ENCODE measurements around the gene FARS2. TPM values are rescaled to one million over a fixed set of nuclear protein-coding genes. Genes with fewer than 3 reads are reported as not detected.

Gene FARS2
- total and polyA plus RNA-seq, 2 of the 13 experiments (the other 11 are each of a cell fraction or from before 2014, with no cell fraction given), result 15.4 to 26.0 TPM

DNA sequence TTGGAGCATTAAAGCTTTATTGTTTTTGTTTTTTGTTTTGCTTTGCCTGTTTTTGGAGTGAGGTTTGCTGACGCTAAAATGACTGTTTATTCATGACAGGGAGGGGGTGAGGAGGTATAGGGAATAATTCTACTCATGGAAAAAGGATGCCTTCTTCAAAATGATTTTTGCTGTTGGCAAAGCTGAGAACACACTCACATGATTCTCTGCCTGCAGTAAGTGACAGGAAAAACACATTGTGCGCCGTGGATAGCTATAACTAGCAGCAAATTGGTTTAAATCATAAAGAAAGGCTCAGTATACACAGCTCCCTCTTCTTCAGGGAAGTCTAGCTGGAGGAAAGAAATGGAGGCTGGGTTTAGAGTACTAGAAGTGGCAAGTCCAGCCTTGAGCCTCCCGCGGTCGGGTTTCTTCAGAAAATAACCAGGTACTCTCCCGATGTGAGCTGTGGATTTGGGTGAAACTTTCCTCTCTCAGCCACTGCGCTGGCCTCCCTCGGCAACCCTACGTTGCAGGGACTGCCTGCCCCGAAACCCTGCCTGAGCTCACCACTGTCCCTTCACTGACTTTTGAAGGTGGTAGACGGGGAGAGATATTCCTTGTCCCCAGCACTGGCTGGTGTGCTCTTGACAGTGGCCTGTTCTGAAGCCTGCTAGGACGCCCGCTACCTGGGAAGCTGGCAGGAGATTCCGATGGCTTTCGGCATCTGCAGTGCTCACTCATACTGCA lies 467.2 kb downstream of the FARS2 start:
- Histone ChIP-seq H3K27me3 (ENCODE audit: control insufficient read depth in 1 of 2, insufficient read depth in 2 of 2, low read length in 2 of 2) (no peaks in the 10 kb centered on the region), H4K20me1 (ENCODE audit: insufficient read depth, low read length) (no peaks in the 10 kb centered on the region), H2AFZ (ENCODE audit: low read length) (no peak overlapping the region), H3K27ac (ENCODE audit: extremely low read length, insufficient read depth, low read length) (no peak overlapping the region), H3K9me3 (ENCODE audit: low read length) (no peaks in the 10 kb centered on the region), H3K4me3 (replicated peaks in 1 of 3; ENCODE audit: insufficient read depth in 1 of 3, low read depth in 2 of 3, low read length in 3 of 3) (no peak overlapping the region), H3K79me2 (ENCODE audit: insufficient read depth, low read length) (no peaks in the 10 kb centered on the region), H3K9ac (ENCODE audit: insufficient read depth, low read depth, low read length) (no peak overlapping the region), H3K4me2 (ENCODE audit: low read depth, low read length) (no peak overlapping the region), H3K4me1 (ENCODE audit: insufficient read depth, low read length) (peaks cover 20% of the 10 kb centered on the region), H3K36me3 (replicated peaks in 1 of 2; ENCODE audit: control insufficient read depth in 1 of 2, insufficient read depth in 2 of 2, low read length in 2 of 2) (no peaks in the 10 kb centered on the region)
- ChIA-PET CTCF (ENCODE audit: low intra/inter-chr PET ratio, low total read pairs) (no interaction called here), POLR2A (no interaction called here)
- ATAC-seq (no peak), DNase-seq (ENCODE audit: low spot score) (no peak), FAIRE-seq (no peak)
- BruUV-seq (replicated peaks), result no TSS peak
- intact Hi-C loops (cut with micrococcal nuclease; ENCODE audit: unreplicated experiment) (no loop called here), in situ Hi-C loops (cut with HindIII; ENCODE audit: extremely low pct_ligation_motif_present, low pct_unique_long_range_greater_than_20kb) (no loop called here)
- 91% methylated on average over 16 of the region's 16 CpGs for whole genome bisulfite sequencing (ENCODE audit: low lambda C conversion rate)
- TF ChIP-seq ZNF879 (CRISPR knock-in tag; IDR thresholded peaks at IDR 0.05) (no peak), ZFP62 (CRISPR knock-in tag; IDR thresholded peaks at IDR 0.05) (no peak), ATRX (CRISPR knock-in tag; IDR thresholded peaks at IDR 0.05; ENCODE audit: borderline replicate concordance) (no peak), HDAC1 (CRISPR knock-in tag; IDR thresholded peaks at IDR 0.05) (no peak), ZNF101 (CRISPR knock-in tag; IDR thresholded peaks at IDR 0.05; ENCODE audit: borderline replicate concordance, low read depth) (no peak), ADNP (CRISPR knock-in tag; IDR thresholded peaks at IDR 0.05) (no peak), ZKSCAN1 (IDR thresholded peaks at IDR 0.05; ENCODE audit: low read length) (no peak), ATF7 (IDR thresholded peaks at IDR 0.05) (no peak), ATF7 (CRISPR knock-in tag; IDR thresholded peaks at IDR 0.05) (no peak), TGIF2 (CRISPR knock-in tag; IDR thresholded peaks at IDR 0.05) (no peak), REPIN1 (CRISPR knock-in tag; IDR thresholded peaks at IDR 0.05; ENCODE audit: borderline replicate concordance, low read depth) (no peak)
- TF ChIP-seq, protein P1, sequence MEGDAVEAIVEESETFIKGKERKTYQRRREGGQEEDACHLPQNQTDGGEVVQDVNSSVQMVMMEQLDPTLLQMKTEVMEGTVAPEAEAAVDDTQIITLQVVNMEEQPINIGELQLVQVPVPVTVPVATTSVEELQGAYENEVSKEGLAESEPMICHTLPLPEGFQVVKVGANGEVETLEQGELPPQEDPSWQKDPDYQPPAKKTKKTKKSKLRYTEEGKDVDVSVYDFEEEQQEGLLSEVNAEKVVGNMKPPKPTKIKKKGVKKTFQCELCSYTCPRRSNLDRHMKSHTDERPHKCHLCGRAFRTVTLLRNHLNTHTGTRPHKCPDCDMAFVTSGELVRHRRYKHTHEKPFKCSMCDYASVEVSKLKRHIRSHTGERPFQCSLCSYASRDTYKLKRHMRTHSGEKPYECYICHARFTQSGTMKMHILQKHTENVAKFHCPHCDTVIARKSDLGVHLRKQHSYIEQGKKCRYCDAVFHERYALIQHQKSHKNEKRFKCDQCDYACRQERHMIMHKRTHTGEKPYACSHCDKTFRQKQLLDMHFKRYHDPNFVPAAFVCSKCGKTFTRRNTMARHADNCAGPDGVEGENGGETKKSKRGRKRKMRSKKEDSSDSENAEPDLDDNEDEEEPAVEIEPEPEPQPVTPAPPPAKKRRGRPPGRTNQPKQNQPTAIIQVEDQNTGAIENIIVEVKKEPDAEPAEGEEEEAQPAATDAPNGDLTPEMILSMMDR (CRISPR knock-in tag; IDR thresholded peaks at IDR 0.05), result no peak
- TF ChIP-seq, protein P2, sequence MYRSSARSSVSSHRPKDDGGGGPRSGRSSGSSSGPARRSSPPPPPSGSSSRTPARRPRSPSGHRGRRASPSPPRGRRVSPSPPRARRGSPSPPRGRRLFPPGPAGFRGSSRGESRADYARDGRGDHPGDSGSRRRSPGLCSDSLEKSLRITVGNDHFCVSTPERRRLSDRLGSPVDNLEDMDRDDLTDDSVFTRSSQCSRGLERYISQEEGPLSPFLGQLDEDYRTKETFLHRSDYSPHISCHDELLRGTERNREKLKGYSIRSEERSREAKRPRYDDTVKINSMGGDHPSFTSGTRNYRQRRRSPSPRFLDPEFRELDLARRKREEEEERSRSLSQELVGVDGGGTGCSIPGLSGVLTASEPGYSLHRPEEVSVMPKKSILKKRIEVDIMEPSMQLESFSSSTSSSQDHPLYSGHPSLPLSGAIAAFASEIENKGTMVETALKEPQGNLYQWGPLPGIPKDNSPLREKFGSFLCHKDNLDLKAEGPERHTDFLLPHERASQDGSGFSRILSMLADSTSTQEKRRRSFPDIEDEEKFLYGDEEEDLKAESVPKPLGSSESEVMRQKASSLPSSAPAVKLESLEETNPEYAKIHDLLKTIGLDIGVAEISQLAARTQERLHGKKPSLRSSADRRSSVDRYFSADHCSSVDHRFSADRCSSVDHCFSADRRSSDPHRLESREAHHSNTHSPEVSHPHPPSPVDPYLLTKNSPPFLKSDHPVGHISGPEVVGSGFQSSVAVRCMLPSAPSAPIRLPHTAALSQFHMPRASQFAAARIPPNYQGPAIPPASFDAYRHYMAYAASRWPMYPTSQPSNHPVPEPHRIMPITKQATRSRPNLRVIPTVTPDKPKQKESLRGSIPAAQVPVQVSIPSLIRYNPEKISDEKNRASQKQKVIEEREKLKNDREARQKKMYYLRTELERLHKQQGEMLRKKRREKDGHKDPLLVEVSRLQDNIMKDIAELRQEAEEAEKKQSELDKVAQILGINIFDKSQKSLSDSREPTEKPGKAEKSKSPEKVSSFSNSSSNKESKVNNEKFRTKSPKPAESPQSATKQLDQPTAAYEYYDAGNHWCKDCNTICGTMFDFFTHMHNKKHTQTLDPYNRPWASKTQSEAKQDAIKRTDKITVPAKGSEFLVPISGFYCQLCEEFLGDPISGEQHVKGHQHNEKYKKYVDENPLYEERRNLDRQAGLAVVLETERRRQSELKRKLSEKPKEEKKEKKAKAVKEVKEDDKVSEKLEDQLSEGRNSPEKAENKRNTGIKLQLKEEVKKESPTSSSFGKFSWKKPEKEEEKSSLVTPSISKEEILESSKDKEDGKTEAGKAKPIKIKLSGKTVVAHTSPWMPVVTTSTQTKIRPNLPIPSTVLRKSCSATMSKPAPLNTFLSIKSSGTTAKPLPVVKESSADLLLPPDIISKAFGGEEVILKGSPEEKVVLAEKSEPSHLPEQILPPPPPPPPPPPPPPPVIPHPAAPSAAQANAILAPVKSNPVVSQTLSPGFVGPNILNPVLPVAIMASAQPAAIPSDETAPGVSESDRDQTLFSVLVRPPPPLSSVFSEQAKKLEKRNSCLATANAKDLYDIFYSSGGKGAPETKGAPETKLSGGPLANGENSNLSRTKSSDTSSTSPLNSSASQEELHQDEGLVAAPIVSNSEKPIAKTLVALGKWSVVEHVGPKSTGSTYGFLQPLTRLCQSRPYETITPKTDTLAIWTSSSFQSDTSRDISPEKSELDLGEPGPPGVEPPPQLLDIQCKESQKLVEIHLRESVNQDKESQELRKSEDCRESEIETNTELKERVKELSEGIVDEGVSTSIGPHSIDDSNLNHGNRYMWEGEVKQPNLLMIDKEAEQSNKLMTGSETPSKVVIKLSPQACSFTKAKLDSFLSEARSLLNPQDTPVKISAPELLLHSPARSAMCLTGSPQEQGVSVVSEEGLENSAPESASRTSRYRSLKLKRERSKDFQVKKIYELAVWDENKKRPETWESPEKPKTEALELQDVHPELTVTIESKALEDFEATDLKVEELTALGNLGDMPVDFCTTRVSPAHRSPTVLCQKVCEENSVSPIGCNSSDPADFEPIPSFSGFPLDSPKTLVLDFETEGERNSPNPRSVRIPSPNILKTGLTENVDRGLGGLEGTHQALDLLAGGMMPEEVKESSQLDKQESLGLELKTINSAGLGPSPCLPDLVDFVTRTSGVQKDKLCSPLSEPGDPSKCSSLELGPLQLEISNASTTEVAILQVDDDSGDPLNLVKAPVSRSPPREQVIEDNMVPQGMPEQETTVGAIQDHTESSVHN (CRISPR knock-in tag; IDR thresholded peaks at IDR 0.05), result no peak
- TF ChIP-seq, protein P3, sequence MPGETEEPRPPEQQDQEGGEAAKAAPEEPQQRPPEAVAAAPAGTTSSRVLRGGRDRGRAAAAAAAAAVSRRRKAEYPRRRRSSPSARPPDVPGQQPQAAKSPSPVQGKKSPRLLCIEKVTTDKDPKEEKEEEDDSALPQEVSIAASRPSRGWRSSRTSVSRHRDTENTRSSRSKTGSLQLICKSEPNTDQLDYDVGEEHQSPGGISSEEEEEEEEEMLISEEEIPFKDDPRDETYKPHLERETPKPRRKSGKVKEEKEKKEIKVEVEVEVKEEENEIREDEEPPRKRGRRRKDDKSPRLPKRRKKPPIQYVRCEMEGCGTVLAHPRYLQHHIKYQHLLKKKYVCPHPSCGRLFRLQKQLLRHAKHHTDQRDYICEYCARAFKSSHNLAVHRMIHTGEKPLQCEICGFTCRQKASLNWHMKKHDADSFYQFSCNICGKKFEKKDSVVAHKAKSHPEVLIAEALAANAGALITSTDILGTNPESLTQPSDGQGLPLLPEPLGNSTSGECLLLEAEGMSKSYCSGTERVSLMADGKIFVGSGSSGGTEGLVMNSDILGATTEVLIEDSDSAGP (CRISPR knock-in tag; IDR thresholded peaks at IDR 0.05; ENCODE audit: borderline replicate concordance), result no peak

Measured in HepG2 (cell line).